Adrenal gland (tissue), 5 donors: ENCODE results near the gene TPX2.

Experiments
- CTCF ChIP-seq, 6 experiments: fragments of 450-650 bp in 4 of 6; fragments of 200-600 bp in 2 of 6; sonication (generic) in 1 of 6; IDR thresholded peaks; 1 replicate in 5 of 6; 2 replicates in 1 of 6; pipeline versions ENCODE4 v1.5.1 to v1.8.0; 2016 to 2021; ENCODE audit warnings: antibody characterized with exemption in 6 of 6, mild to moderate bottlenecking in 2 of 6, moderate library complexity in 1 of 6
- POLR2A ChIP-seq, 2 donors: fragments of 450-650 bp; IDR thresholded peaks; one replicate each; pipeline ENCODE4 v1.6.1; 2017; ENCODE audit warnings: antibody characterized with exemption in 2 of 2, mild to moderate bottlenecking in 2 of 2, moderate library complexity in 1 of 2
- donor health status: DM: no; HTN: no; CAD: no.

GRCh38 chr20:31747640-31748039 lies 8.6 kb downstream of the TPX2 start:
- TF ChIP-seq CTCF (IDR thresholded peaks at IDR 0.05) (no peak), POLR2A (IDR thresholded peaks at IDR 0.05) (no peak)
